ENCODE data around the gene FLII. TPM values are rescaled to one million over a fixed set of nuclear protein-coding genes. Genes with fewer than 3 reads are reported as not detected.

Gene FLII
- total and polyA plus RNA-seq, 2 of the 13 experiments (the other 11 are each of a cell fraction or from before 2014, with no cell fraction given): 130 to 303 TPM

DNA sequence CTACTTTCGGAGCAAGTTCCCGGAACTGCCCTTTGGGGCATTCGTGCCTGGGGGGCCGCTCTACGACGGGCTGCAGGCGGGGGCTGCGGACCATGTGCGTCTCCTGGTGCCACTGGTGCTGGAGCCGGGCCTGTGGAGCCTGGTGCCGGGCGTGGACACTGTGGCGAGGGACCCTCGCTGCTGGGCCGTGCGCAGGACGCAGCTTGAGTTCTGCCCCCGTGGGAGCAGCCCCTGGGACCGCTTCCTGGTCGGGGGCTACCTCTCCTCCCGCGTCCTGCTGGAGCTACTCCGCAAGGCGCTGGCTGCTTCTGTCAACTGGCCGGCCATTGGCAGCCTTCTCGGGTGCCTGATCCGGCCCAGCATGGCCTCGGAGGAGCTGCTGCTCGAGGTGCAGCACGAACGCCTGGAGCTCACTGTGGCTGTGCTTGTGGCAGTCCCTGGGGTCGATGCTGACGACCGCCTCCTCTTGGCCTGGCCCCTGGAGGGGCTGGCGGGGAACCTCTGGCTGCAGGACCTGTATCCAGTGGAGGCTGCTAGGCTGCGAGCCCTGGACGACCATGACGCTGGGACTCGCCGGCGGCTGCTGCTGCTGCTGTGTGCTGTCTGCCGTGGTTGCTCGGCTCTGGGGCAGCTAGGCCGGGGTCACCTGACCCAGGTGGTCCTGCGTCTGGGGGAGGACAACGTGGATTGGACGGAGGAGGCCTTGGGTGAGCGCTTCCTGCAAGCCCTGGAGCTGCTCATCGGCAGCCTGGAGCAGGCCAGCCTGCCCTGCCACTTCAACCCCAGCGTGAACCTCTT lies 5.5 kb upstream of the FLII start:
- H3K79me2 ChIP-seq (ENCODE audit: insufficient read depth, low read length): peaks cover 9% of the 10 kb centered on the region
- peaks cover 4 to 23% of the 10 kb centered on the region in 2 experiments; a peak in 4 of 5 replicates for H3K36me3 ChIP-seq (replicated peaks in 1 of 2; ENCODE audit: control insufficient read depth in 1 of 2, insufficient read depth in 2 of 2, low read length in 2 of 2)
- no peak overlapping the region for H3K4me2 ChIP-seq (ENCODE audit: low read depth, low read length)
- no peak for FAIRE-seq
- no peaks in the 10 kb centered on the region for H4K20me1 ChIP-seq (ENCODE audit: insufficient read depth, low read length)
- no peak for DNase-seq (ENCODE audit: low spot score)
- WGBS (ENCODE audit: low lambda C conversion rate): no CpG with 5 or more reads among the region's 50 CpGs
- ATAC-seq: no peak
- H3K4me1 ChIP-seq (ENCODE audit: insufficient read depth, low read length): peaks cover 20% of the 10 kb centered on the region
- no peak overlapping the region for H2AFZ ChIP-seq (ENCODE audit: low read length)
- in situ Hi-C loops (cut with HindIII; ENCODE audit: extremely low pct_ligation_motif_present, low pct_unique_long_range_greater_than_20kb) (no loop called here), intact Hi-C loops (cut with micrococcal nuclease; ENCODE audit: unreplicated experiment) (no loop called here)
- ChIA-PET POLR2A (no interaction called here), CTCF (ENCODE audit: low intra/inter-chr PET ratio, low total read pairs) (no interaction called here)
- H3K27me3 ChIP-seq (ENCODE audit: control insufficient read depth in 1 of 2, insufficient read depth in 2 of 2, low read length in 2 of 2): no peaks in the 10 kb centered on the region; a peak in 1 of 5 replicates
- no peak for TF ChIP-seq ZNF720 (CRISPR knock-in tag; IDR thresholded peaks at IDR 0.05)
- TF ChIP-seq ARHGAP35 (CRISPR knock-in tag; IDR thresholded peaks at IDR 0.05; ENCODE audit: borderline replicate concordance): no peak
- TF ChIP-seq AGO2 (optimal IDR thresholded peaks at IDR 0.05; ENCODE audit: low read depth, low read length): peak; percentile 31
- no peak for TF ChIP-seq MXI1 (IDR thresholded peaks at IDR 0.05; ENCODE audit: borderline replicate concordance, low read depth, low read length)
- TF ChIP-seq RAD21 (CRISPR knock-in tag; IDR thresholded peaks at IDR 0.05): no peak
- TF ChIP-seq RBFOX2 (IDR thresholded peaks at IDR 0.05; ENCODE audit: low read depth, low read length): 0 out of 2 replicates have a peak, but pooled peaks have one; percentile 30
- no peak for TF ChIP-seq ZNF761 (CRISPR knock-in tag; conservative IDR thresholded peaks at IDR 0.05)
- TF ChIP-seq ZNF333 (CRISPR knock-in tag; IDR thresholded peaks at IDR 0.05; ENCODE audit: borderline replicate concordance): no peak
- no peak for TF ChIP-seq ZNF230 (CRISPR knock-in tag; IDR thresholded peaks at IDR 0.05)
- TF ChIP-seq MAZ (IDR thresholded peaks at IDR 0.05; ENCODE audit: borderline replicate concordance, low read depth, low read length): no peak
- no peak for TF ChIP-seq MAZ (CRISPR knock-in tag; IDR thresholded peaks at IDR 0.05; ENCODE audit: low read depth)
- H3K9ac ChIP-seq (ENCODE audit: insufficient read depth, low read depth, low read length): no peak overlapping the region
- no peak overlapping the region for H3K4me3 ChIP-seq (replicated peaks in 1 of 3; ENCODE audit: insufficient read depth in 1 of 3, low read depth in 2 of 3, low read length in 3 of 3)
- H3K27ac ChIP-seq (ENCODE audit: extremely low read length, insufficient read depth, low read length): no peak overlapping the region
- no TSS peak for BruUV-seq (replicated peaks)
- H3K9me3 ChIP-seq (ENCODE audit: low read length): no peaks in the 10 kb centered on the region

Measured in HepG2 (cell line).